HepG2 (cell line): ENCODE data around the gene OPN3. TPM values are rescaled to one million over a fixed set of nuclear protein-coding genes. Genes with fewer than 3 reads are reported as not detected.

Experiments used
- ATAC-seq: fragments of 200-7000 bp; cut with Tn5 transposase; 3 replicates; pipeline ENCODE4 v1.9.1; 2020; ENCODE audit warnings: mild to moderate bottlenecking, moderate library complexity
- BruUV-seq: library from RNA; stranded (reverse); fragments of 400-500 nt; replicated peaks from 2 replicates; lab custom pipeline; 2021; lab: Mats Ljungman, UMichigan
- CTCF ChIA-PET: fragments of 300-600 bp; formaldehyde crosslinking; extraction: SDS; loops from one replicate; lab custom pipeline; 2021; ENCODE audit warnings: low total read pairs, inconsistent platforms, low intra/inter-chr PET ratio; lab: Yijun Ruan, JAX
- POLR2A ChIA-PET: fragments of 350-600 bp; sonication (Branson Sonifier 250); formaldehyde crosslinking; loops from one replicate; lab custom pipeline; 2020; ENCODE audit warnings: antibody characterized with exemption, inconsistent platforms; lab: Yijun Ruan, JAX
- DNase-seq: peaks from one replicate; pipeline ENCODE4 v3.0.0-alpha.2; 2015; ENCODE audit warnings: low spot score
- FAIRE-seq: peaks from 3 replicates; lab custom pipeline; 2011; peaks lifted over from hg19 to GRCh38; lab: Jason Lieb, UNC
- H2AFZ ChIP-seq: one replicate; pipeline ENCODE4 v1.6.1; 2011; ENCODE audit warnings: low read length, inconsistent platforms
- H3K27ac ChIP-seq: fragments of 300-600 bp; 3 replicates; pipeline ENCODE4 v1.8.0; 2011; ENCODE audit warnings: mixed run types, mild to moderate bottlenecking, mixed read lengths, low read length, inconsistent platforms; ENCODE audit not compliant: insufficient read depth; ENCODE audit errors: extremely low read length
- H3K27me3 ChIP-seq, 2 experiments: fragments of 200-600 bp in 1 of 2; 2 replicates in 1 of 2; 3 replicates in 1 of 2; pipeline versions ENCODE4 v1.6.0 to v1.8.0; 2011; ENCODE audit warnings: low read length in 2 of 2, mild to moderate bottlenecking in 2 of 2, moderate library complexity in 2 of 2, inconsistent platforms in 1 of 2; ENCODE audit not compliant: insufficient read depth in 2 of 2, control insufficient read depth in 1 of 2
- H3K36me3 ChIP-seq, 2 experiments: fragments of 200-600 bp in 1 of 2; replicated peaks in 1 of 2; 2 replicates in 1 of 2; 3 replicates in 1 of 2; pipeline versions ENCODE4 v1.5.1 to v1.8.0; 2011; ENCODE audit warnings: low read length in 2 of 2, inconsistent platforms in 1 of 2; ENCODE audit not compliant: insufficient read depth in 2 of 2, control insufficient read depth in 1 of 2
- H3K4me1 ChIP-seq: 2 replicates; pipeline ENCODE4 v1.5.1; 2012; ENCODE audit warnings: low read length, inconsistent platforms; ENCODE audit not compliant: insufficient read depth
- H3K4me2 ChIP-seq: 2 replicates; pipeline ENCODE4 v1.6.0; 2011; ENCODE audit warnings: low read depth, low read length, inconsistent platforms
- H3K4me3 ChIP-seq, 3 experiments: fragments of 200-600 bp in 1 of 3; sonication (generic), shearing (Covaris generic) in 1 of 3; replicated peaks in 1 of 3; 2 replicates each; pipeline ENCODE4 v1.5.1; 2011 to 2016; ENCODE audit warnings: low read length in 3 of 3, inconsistent platforms in 2 of 3, low read depth in 2 of 3, mild to moderate bottlenecking in 2 of 3, control low read depth in 1 of 3, mixed read lengths in 1 of 3; ENCODE audit not compliant: insufficient read depth in 1 of 3
- H3K79me2 ChIP-seq: one replicate; pipeline ENCODE4 v1.6.1; 2011; ENCODE audit warnings: low read length, inconsistent platforms; ENCODE audit not compliant: insufficient read depth
- H3K9ac ChIP-seq: 2 replicates; pipeline ENCODE4 v1.6.0; 2011; ENCODE audit warnings: mild to moderate bottlenecking, low read depth, low read length, inconsistent platforms; ENCODE audit not compliant: insufficient read depth
- H3K9me3 ChIP-seq: 2 replicates; pipeline ENCODE4 v1.5.1; 2012; ENCODE audit warnings: mild to moderate bottlenecking, low read length
- H4K20me1 ChIP-seq: 2 replicates; pipeline ENCODE4 v1.6.0; 2011; ENCODE audit warnings: inconsistent platforms, mild to moderate bottlenecking, low read length, moderate library complexity; ENCODE audit not compliant: insufficient read depth
- CAMTA2 ChIP-seq: sonication (generic); formaldehyde crosslinking; IDR thresholded peaks from 2 replicates; pipeline ENCODE4 v1.4.0; 2020; ENCODE audit warnings: mild to moderate bottlenecking, missing genetic modification reagents, borderline replicate concordance
- CEBPB ChIP-seq: IDR thresholded peaks from 2 replicates; pipeline ENCODE4 v1.6.1; 2011; ENCODE audit warnings: low read depth, low read length, improper control_type of control experiment, borderline replicate concordance
- DMTF1 ChIP-seq: sonication (generic); formaldehyde crosslinking; IDR thresholded peaks from 2 replicates; pipeline ENCODE4 v1.4.0; 2020; ENCODE audit warnings: mild to moderate bottlenecking, missing genetic modification reagents
- ETV6 ChIP-seq: sonication (generic); formaldehyde crosslinking; conservative IDR thresholded peaks from 2 replicates; pipeline ENCODE4 v1.4.0; 2020; ENCODE audit warnings: missing genetic modification reagents
- POLR2A ChIP-seq, 2 experiments: IDR thresholded peaks; 2 replicates each; pipeline ENCODE4 v1.6.1; 2011; ENCODE audit warnings: low read depth in 2 of 2, low read length in 2 of 2, mild to moderate bottlenecking in 1 of 2, moderate library complexity in 1 of 2; ENCODE audit not compliant: insufficient read depth in 1 of 2
- SRSF1 ChIP-seq: fragments of 200-400 bp; formaldehyde crosslinking; optimal IDR thresholded peaks from 2 replicates; pipeline ENCODE3; 2017; ENCODE audit warnings: mild to moderate bottlenecking, low read depth, low read length, moderate library complexity
- TFDP1 ChIP-seq: IDR thresholded peaks from 2 replicates; pipeline ENCODE4 v1.6.1; 2016; ENCODE audit warnings: missing compliant biosample characterization, missing genetic modification reagents, borderline replicate concordance
- ZEB1 ChIP-seq: IDR thresholded peaks from 2 replicates; pipeline ENCODE4 v1.6.1; 2012; ENCODE audit warnings: mild to moderate bottlenecking, low read depth, inconsistent platforms; ENCODE audit not compliant: insufficient replicate concordance
- ZFP1 ChIP-seq: IDR thresholded peaks from 2 replicates; pipeline ENCODE4 v1.6.1; 2016
- ZNF12 ChIP-seq: sonication (generic); formaldehyde crosslinking; IDR thresholded peaks from 2 replicates; pipeline ENCODE4 v1.5.0; 2020; ENCODE audit warnings: missing genetic modification reagents
- ZNF224 ChIP-seq: sonication (generic); formaldehyde crosslinking; IDR thresholded peaks from 2 replicates; pipeline ENCODE4 v1.5.0; 2020; ENCODE audit warnings: mild to moderate bottlenecking, missing genetic modification reagents
- ZNF235 ChIP-seq: sonication (generic); formaldehyde crosslinking; IDR thresholded peaks from 2 replicates; pipeline ENCODE4 v1.8.1; 2023; ENCODE audit warnings: mild to moderate bottlenecking, missing genetic modification reagents, borderline replicate concordance
- ZNF367 ChIP-seq: sonication (generic); formaldehyde crosslinking; IDR thresholded peaks from 2 replicates; pipeline ENCODE4 v1.4.0; 2020; ENCODE audit warnings: missing genetic modification reagents, borderline replicate concordance
- ZNF674 ChIP-seq: sonication (generic); formaldehyde crosslinking; IDR thresholded peaks from 2 replicates; pipeline ENCODE4 v1.5.0; 2020; ENCODE audit warnings: low read depth, mild to moderate bottlenecking, missing genetic modification reagents
- ZNF720 ChIP-seq: sonication (generic); formaldehyde crosslinking; IDR thresholded peaks from 2 replicates; pipeline ENCODE4 v1.4.0; 2020; ENCODE audit warnings: missing genetic modification reagents
- ZNF761 ChIP-seq: sonication (generic); formaldehyde crosslinking; conservative IDR thresholded peaks from 2 replicates; pipeline ENCODE4 v1.4.0; 2020; ENCODE audit warnings: mild to moderate bottlenecking, missing genetic modification reagents
- ZSCAN12 ChIP-seq: sonication (generic); formaldehyde crosslinking; IDR thresholded peaks from 2 replicates; pipeline ENCODE4 v1.9.0; 2021; ENCODE audit warnings: mild to moderate bottlenecking, missing genetic modification reagents
- ZZZ3 ChIP-seq: sonication (generic); formaldehyde crosslinking; IDR thresholded peaks from 2 replicates; pipeline ENCODE4 v1.4.0; 2020; ENCODE audit warnings: missing genetic modification reagents, mild to moderate bottlenecking, borderline replicate concordance
- WGBS: methylation state at CpG from one replicate; pipeline ENCODE4 v1.1.6; 2017; ENCODE audit warnings: low lambda C conversion rate; 5-methylcytosine and 5-hydroxymethylcytosine counted together
- in situ Hi-C: cut with HindIII; loops from 2 replicates; pipeline ENCODE4 v1.10.0; 2017; ENCODE audit warnings: low pct_unique_long_range_greater_than_20kb; ENCODE audit not compliant: extremely low pct_ligation_motif_present
- intact Hi-C: fragments of 100-400 bp; cut with micrococcal nuclease; formaldehyde crosslinking; loops from one replicate; pipeline ENCODE4 v1.10.0; 2022; ENCODE audit not compliant: unreplicated experiment
- polyA plus RNA-seq, 8 experiments: library from polyadenylated mRNA; depleted of rRNA in 3 of 8; stranded (reverse) in 7 of 8; unstranded in 1 of 8; fragments of >200 nt; fragmentation: Illumina TruSeq in 4 of 8; extraction: Trizol in 4 of 8; gene quantifications; 2 replicates each; pipeline versions ENCODE4 v1.2.1 to v1.2.3, GENCODE V29; 2011 to 2016; ENCODE audit warnings: low read depth in 4 of 8, missing spikeins in 1 of 8, mixed read lengths in 1 of 8; ENCODE audit not compliant: insufficient read depth in 1 of 8
- total RNA-seq, 5 experiments: library from RNA; depleted of rRNA; stranded (reverse); fragments of >200 nt; fragmentation: Illumina TruSeq; extraction: Trizol; gene quantifications; 2 replicates each; pipeline ENCODE4 v1.2.3, GENCODE V29; 2016; ENCODE audit warnings: low read depth in 1 of 5
- TF ChIP-seq, protein P1 (sequence below): sonication (generic); formaldehyde crosslinking; IDR thresholded peaks from 2 replicates; pipeline ENCODE4 v1.8.1; 2023; ENCODE audit warnings: mild to moderate bottlenecking, missing genetic modification reagents
- TF ChIP-seq, protein P2 (sequence below): sonication (generic); formaldehyde crosslinking; IDR thresholded peaks from 2 replicates; pipeline ENCODE4 v1.8.0; 2022; ENCODE audit warnings: mild to moderate bottlenecking, missing genetic modification reagents, moderate library complexity

Gene OPN3
- total and polyA plus RNA-seq, 2 of the 13 experiments (the other 11 are each of a cell fraction or from before 2014, with no cell fraction given) = 17.4 to 23.0 TPM

DNA sequence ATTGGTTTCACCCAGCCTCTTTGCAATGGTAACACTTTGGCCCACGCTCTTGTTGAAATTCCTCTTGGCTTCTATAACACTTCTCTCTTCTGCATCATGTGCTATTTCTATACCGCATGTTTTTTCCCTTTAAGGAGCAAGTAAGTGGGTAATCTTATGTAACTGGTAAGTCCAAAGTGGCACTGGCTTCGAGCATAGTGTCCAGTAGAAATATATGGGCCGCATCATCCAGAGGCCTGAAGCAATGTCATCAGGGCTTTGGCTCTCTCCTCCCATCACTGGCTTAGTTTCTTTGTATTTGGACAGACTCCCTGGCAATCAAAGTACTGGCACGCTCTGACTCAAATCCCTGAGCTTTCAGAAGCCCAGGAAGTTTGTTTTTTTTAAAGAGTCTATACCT is 17.5 kb downstream of the OPN3 start:
- H3K27ac ChIP-seq = no peak overlapping the region
- TSS peak; percentile 12 for BruUV-seq
- intact Hi-C loops = no loop called here

More for the DNA sequence above, 17.5 kb downstream of the OPN3 start:
- Histone ChIP-seq H3K36me3 (no peaks in the 10 kb centered on the region), H3K9ac (no peak overlapping the region), H3K27me3 (no peaks in the 10 kb centered on the region), H3K9me3 (no peaks in the 10 kb centered on the region), H4K20me1 (no peaks in the 10 kb centered on the region), H3K79me2 (no peaks in the 10 kb centered on the region), H3K4me1 (no peaks in the 10 kb centered on the region), H3K4me2 (no peak overlapping the region), H2AFZ (no peak overlapping the region), H3K4me3 (no peak overlapping the region)
- in situ Hi-C loops = no loop called here
- DNase-seq (no peak), ATAC-seq (no peak), FAIRE-seq (no peak)
- TF ChIP-seq ZNF367 (CRISPR knock-in tag) (no peak), ZZZ3 (CRISPR knock-in tag) (no peak), ZSCAN12 (CRISPR knock-in tag) (no peak), ZNF235 (CRISPR knock-in tag) (no peak), ZNF761 (CRISPR knock-in tag) (no peak), ZFP1 (CRISPR knock-in tag) (no peak), POLR2A (IDR thresholded peaks at IDR 0.05; ENCODE audit: insufficient read depth in 1 of 2, low read depth in 2 of 2, low read length in 2 of 2) (no peak), ETV6 (CRISPR knock-in tag) (no peak), TFDP1 (CRISPR knock-in tag) (no peak), SRSF1 (no peak), CAMTA2 (CRISPR knock-in tag) (no peak), ZEB1 (no peak), CEBPB (no peak), ZNF12 (CRISPR knock-in tag) (no peak), ZNF720 (CRISPR knock-in tag) (no peak), ZNF224 (CRISPR knock-in tag) (no peak), ZNF674 (CRISPR knock-in tag) (no peak), DMTF1 (CRISPR knock-in tag) (no peak)
- TF ChIP-seq, protein P1, sequence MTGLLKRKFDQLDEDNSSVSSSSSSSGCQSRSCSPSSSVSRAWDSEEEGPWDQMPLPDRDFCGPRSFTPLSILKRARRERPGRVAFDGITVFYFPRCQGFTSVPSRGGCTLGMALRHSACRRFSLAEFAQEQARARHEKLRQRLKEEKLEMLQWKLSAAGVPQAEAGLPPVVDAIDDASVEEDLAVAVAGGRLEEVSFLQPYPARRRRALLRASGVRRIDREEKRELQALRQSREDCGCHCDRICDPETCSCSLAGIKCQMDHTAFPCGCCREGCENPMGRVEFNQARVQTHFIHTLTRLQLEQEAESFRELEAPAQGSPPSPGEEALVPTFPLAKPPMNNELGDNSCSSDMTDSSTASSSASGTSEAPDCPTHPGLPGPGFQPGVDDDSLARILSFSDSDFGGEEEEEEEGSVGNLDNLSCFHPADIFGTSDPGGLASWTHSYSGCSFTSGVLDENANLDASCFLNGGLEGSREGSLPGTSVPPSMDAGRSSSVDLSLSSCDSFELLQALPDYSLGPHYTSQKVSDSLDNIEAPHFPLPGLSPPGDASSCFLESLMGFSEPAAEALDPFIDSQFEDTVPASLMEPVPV (CRISPR knock-in tag) = no peak
- TF ChIP-seq, protein P2, sequence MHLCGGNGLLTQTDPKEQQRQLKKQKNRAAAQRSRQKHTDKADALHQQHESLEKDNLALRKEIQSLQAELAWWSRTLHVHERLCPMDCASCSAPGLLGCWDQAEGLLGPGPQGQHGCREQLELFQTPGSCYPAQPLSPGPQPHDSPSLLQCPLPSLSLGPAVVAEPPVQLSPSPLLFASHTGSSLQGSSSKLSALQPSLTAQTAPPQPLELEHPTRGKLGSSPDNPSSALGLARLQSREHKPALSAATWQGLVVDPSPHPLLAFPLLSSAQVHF = no peak
- POLR2A ChIA-PET = no interaction called here
- CTCF ChIA-PET = no interaction called here
- WGBS = over 99% methylated on average over 5 of the region's 5 CpGs
